H1 (cell line): Measurements from ENCODE around the gene SLC5A10. TPM values are rescaled to one million over a fixed set of nuclear protein-coding genes. Genes with fewer than 3 reads are reported as not detected.

Experiments
- CTCF ChIA-PET: fragments of 300-600 bp; sonication (Branson Sonifier 250); formaldehyde crosslinking; loops from one replicate; lab custom pipeline; 2021; ENCODE audit not compliant: partially characterized antibody; lab: Charles Lee
- POLR2A ChIA-PET: fragments of 300-600 bp; sonication (Branson Sonifier 250); formaldehyde crosslinking; loops from one replicate; lab custom pipeline; 2021; ENCODE audit warnings: inconsistent platforms; ENCODE audit not compliant: partially characterized antibody; lab: Charles Lee
- DNase-seq, 2 experiments: peaks; one replicate each; pipeline versions ENCODE4 v3.0.0 to v3.0.0-alpha.2; 2010 to 2022; ENCODE audit warnings: low spot score in 2 of 2, low read depth in 1 of 2, mixed read lengths in 1 of 2
- FAIRE-seq: peaks from 2 replicates; lab custom pipeline; 2011; peaks lifted over from hg19 to GRCh38; lab: Jason Lieb, UNC
- H2AFZ ChIP-seq: 2 replicates; pipeline ENCODE4 v1.8.1; 2012; ENCODE audit warnings: low read length, inconsistent platforms
- H2AK5ac ChIP-seq: 2 replicates; pipeline ENCODE4 v1.6.1; 2013; ENCODE audit warnings: low read depth, low read length
- H2BK120ac ChIP-seq: replicated peaks from 2 replicates; pipeline ENCODE3; 2013; ENCODE audit warnings: low read depth, low read length, inconsistent platforms
- H2BK12ac ChIP-seq: 2 replicates; pipeline ENCODE4 v1.6.1; 2013; ENCODE audit warnings: low read depth, low read length
- H2BK15ac ChIP-seq: 2 replicates; pipeline ENCODE4 v1.6.1; 2013; ENCODE audit warnings: low read length
- H2BK20ac ChIP-seq: 2 replicates; pipeline ENCODE4 v1.6.1; 2013; ENCODE audit warnings: low read length
- H2BK5ac ChIP-seq: 2 replicates; pipeline ENCODE4 v1.6.1; 2013; ENCODE audit warnings: low read depth, low read length
- H3K14ac ChIP-seq: 2 replicates; pipeline ENCODE4 v1.6.1; 2013; ENCODE audit warnings: inconsistent platforms; ENCODE audit not compliant: insufficient read length
- H3K18ac ChIP-seq: 2 replicates; pipeline ENCODE4 v1.6.1; 2013; ENCODE audit warnings: low read length; ENCODE audit errors: extremely low read depth
- H3K23ac ChIP-seq: 2 replicates; pipeline ENCODE4 v1.6.1; 2013; ENCODE audit warnings: inconsistent platforms; ENCODE audit not compliant: insufficient read length
- H3K23me2 ChIP-seq: 2 replicates; pipeline ENCODE4 v1.6.1; 2013; ENCODE audit warnings: low read depth, low read length
- H3K27ac ChIP-seq: 2 replicates; pipeline ENCODE4 v1.6.1; 2011; ENCODE audit warnings: low read depth, low read length, inconsistent platforms
- H3K27me3 ChIP-seq, 4 experiments: replicated peaks in 1 of 4; 1 replicate in 1 of 4; 2 replicates in 3 of 4; pipeline versions ENCODE4 v1.6.1 to v1.8.1; 2011 to 2013; ENCODE audit warnings: low read length in 3 of 4, mild to moderate bottlenecking in 3 of 4, inconsistent platforms in 2 of 4, mixed read lengths in 2 of 4, moderate library complexity in 1 of 4; ENCODE audit not compliant: control insufficient read depth in 3 of 4, insufficient read depth in 3 of 4; ENCODE audit errors: extremely low read depth in 1 of 4
- H3K36me3 ChIP-seq, 4 experiments: 2 replicates each; pipeline versions ENCODE4 v1.6.1 to v1.8.1; 2011 to 2013; ENCODE audit warnings: mild to moderate bottlenecking in 4 of 4, low read length in 3 of 4, moderate library complexity in 2 of 4, control low read depth in 1 of 4, inconsistent platforms in 1 of 4; ENCODE audit not compliant: insufficient read depth in 4 of 4, control insufficient read depth in 2 of 4
- H3K4ac ChIP-seq: replicated peaks from 2 replicates; pipeline ENCODE3; 2013; ENCODE audit warnings: low read length, low read depth, mixed read lengths, inconsistent platforms; ENCODE audit not compliant: insufficient read length
- H3K4me1 ChIP-seq, 4 experiments: replicated peaks in 1 of 4; 1 replicate in 1 of 4; 2 replicates in 3 of 4; pipeline versions ENCODE4 v1.6.1 to v1.8.1; 2011 to 2013; ENCODE audit warnings: low read length in 3 of 4, inconsistent platforms in 2 of 4, mixed read lengths in 1 of 4; ENCODE audit not compliant: insufficient read depth in 4 of 4, control insufficient read depth in 3 of 4
- H3K4me2 ChIP-seq, 2 experiments: 2 replicates each; pipeline versions ENCODE4 v1.6.1 to v1.8.1; 2011 to 2013; ENCODE audit warnings: low read depth in 2 of 2, low read length in 2 of 2, control low read depth in 1 of 2, inconsistent platforms in 1 of 2, mild to moderate bottlenecking in 1 of 2; ENCODE audit not compliant: insufficient read depth in 1 of 2
- H3K4me3 ChIP-seq, 4 experiments: fragments of 200-600, 300-600 bp in 1 of 4; sonication (generic), shearing (Covaris generic), sonication (Bioruptor Twin) in 1 of 4; 2 replicates each; pipeline versions ENCODE4 v1.5.1 to v1.8.1; 2011 to 2016; ENCODE audit warnings: low read length in 4 of 4, low read depth in 3 of 4, control low read depth in 2 of 4, inconsistent platforms in 2 of 4, mild to moderate bottlenecking in 2 of 4, mixed read lengths in 1 of 4, moderate library complexity in 1 of 4; ENCODE audit not compliant: insufficient read depth in 2 of 4; ENCODE audit errors: extremely low read depth in 1 of 4
- H3K56ac ChIP-seq: replicated peaks from 2 replicates; pipeline ENCODE3; 2013; ENCODE audit warnings: low read depth, mild to moderate bottlenecking, mixed read lengths, low read length, inconsistent platforms; ENCODE audit not compliant: insufficient read length
- H3K79me1 ChIP-seq: 2 replicates; pipeline ENCODE4 v1.6.1; 2013; ENCODE audit warnings: low read depth, low read length, control low read depth
- H3K79me2 ChIP-seq, 2 experiments: 2 replicates each; pipeline versions ENCODE4 v1.6.1 to v1.8.1; 2012 to 2013; ENCODE audit warnings: low read length in 2 of 2, mild to moderate bottlenecking in 2 of 2, inconsistent platforms in 1 of 2; ENCODE audit not compliant: insufficient read depth in 2 of 2, control insufficient read depth in 1 of 2
- H3K9ac ChIP-seq, 4 experiments: replicated peaks in 1 of 4; 1 replicate in 1 of 4; 2 replicates in 3 of 4; pipeline versions ENCODE4 v1.6.1 to v1.8.1; 2011 to 2013; ENCODE audit warnings: low read depth in 3 of 4, low read length in 3 of 4, control low read depth in 2 of 4, mild to moderate bottlenecking in 2 of 4, moderate library complexity in 2 of 4, inconsistent platforms in 1 of 4; ENCODE audit errors: extremely low read depth in 1 of 4
- H3K9me3 ChIP-seq, 2 experiments: 2 replicates each; pipeline versions ENCODE4 v1.6.1 to v1.8.1; 2012 to 2013; ENCODE audit warnings: mild to moderate bottlenecking in 2 of 2, moderate library complexity in 2 of 2, control low read depth in 1 of 2, inconsistent platforms in 1 of 2, low read depth in 1 of 2, low read length in 1 of 2, mixed read lengths in 1 of 2; ENCODE audit not compliant: insufficient read depth in 2 of 2
- H4K20me1 ChIP-seq, 2 experiments: replicated peaks in 1 of 2; 2 replicates each; pipeline versions ENCODE3 to v1.8.1; 2011 to 2013; ENCODE audit warnings: inconsistent platforms in 2 of 2, low read length in 2 of 2, mild to moderate bottlenecking in 1 of 2; ENCODE audit not compliant: insufficient read depth in 2 of 2, control insufficient read depth in 1 of 2
- H4K5ac ChIP-seq: 2 replicates; pipeline ENCODE4 v1.6.1; 2013; ENCODE audit warnings: low read length, low read depth, mixed read lengths, inconsistent platforms; ENCODE audit not compliant: insufficient read length
- H4K8ac ChIP-seq: 2 replicates; pipeline ENCODE4 v1.8.0; 2013; ENCODE audit warnings: mild to moderate bottlenecking, moderate library complexity, low read length, inconsistent platforms; ENCODE audit not compliant: insufficient read depth; ENCODE audit errors: extremely low read depth
- H4K91ac ChIP-seq: replicated peaks from 2 replicates; pipeline ENCODE3; 2013; ENCODE audit warnings: low read length, mixed read lengths, inconsistent platforms; ENCODE audit not compliant: insufficient read length
- ATF3 ChIP-seq: IDR thresholded peaks from 2 replicates; pipeline ENCODE4 v1.6.1; 2011; ENCODE audit warnings: low read depth, mild to moderate bottlenecking, low read length; ENCODE audit not compliant: insufficient read depth
- BCL11A ChIP-seq, 2 experiments: IDR thresholded peaks; one replicate each; pipeline ENCODE4 v1.6.1; 2011; ENCODE audit warnings: low read depth in 2 of 2, low read length in 2 of 2, mild to moderate bottlenecking in 2 of 2
- CHD1 ChIP-seq: IDR thresholded peaks from 2 replicates; pipeline ENCODE4 v1.6.1; 2012; ENCODE audit warnings: low read depth, low read length, improper control_type of control experiment
- CHD2 ChIP-seq: IDR thresholded peaks from 2 replicates; pipeline ENCODE4 v1.6.1; 2012; ENCODE audit warnings: low read length, improper control_type of control experiment
- GABPA ChIP-seq: IDR thresholded peaks from 2 replicates; pipeline ENCODE4 v1.6.1; 2011; ENCODE audit warnings: mild to moderate bottlenecking, low read length, moderate library complexity, borderline replicate concordance; ENCODE audit not compliant: insufficient read depth
- HDAC2 ChIP-seq, 2 experiments: fragments of 300-600 bp in 1 of 2; sonication (generic) in 1 of 2; IDR thresholded peaks; 2 replicates each; pipeline ENCODE4 v1.6.1; 2011 to 2012; ENCODE audit warnings: low read depth in 2 of 2, low read length in 2 of 2, mild to moderate bottlenecking in 2 of 2, moderate library complexity in 2 of 2, borderline replicate concordance in 1 of 2, inconsistent platforms in 1 of 2
- KDM5A ChIP-seq: fragments of 200-600 bp; IDR thresholded peaks from 2 replicates; pipeline ENCODE4 v1.7.1; 2012; ENCODE audit warnings: mild to moderate bottlenecking, low read length, inconsistent platforms, mixed read lengths
- NANOG ChIP-seq: IDR thresholded peaks from 2 replicates; pipeline ENCODE4 v1.6.1; 2011; ENCODE audit warnings: low read length, low read depth, mild to moderate bottlenecking, inconsistent platforms; ENCODE audit not compliant: insufficient read depth, poor library complexity, severe bottlenecking
- POLR2A ChIP-seq, 2 experiments: IDR thresholded peaks; 1 replicate in 1 of 2; 2 replicates in 1 of 2; pipeline ENCODE4 v1.6.1; 2011; ENCODE audit warnings: low read depth in 2 of 2, low read length in 2 of 2, mild to moderate bottlenecking in 2 of 2; ENCODE audit errors: control extremely low read depth in 1 of 2
- RAD21 ChIP-seq, 2 experiments: IDR thresholded peaks in 1 of 2; conservative IDR thresholded peaks in 1 of 2; 2 replicates each; pipeline ENCODE4 v1.6.1; 2011; ENCODE audit warnings: low read depth in 2 of 2, low read length in 2 of 2, improper control_type of control experiment in 1 of 2, inconsistent platforms in 1 of 2, mild to moderate bottlenecking in 1 of 2, moderate library complexity in 1 of 2
- SIX5 ChIP-seq: IDR thresholded peaks from 2 replicates; pipeline ENCODE4 v1.6.1; 2011; ENCODE audit warnings: mild to moderate bottlenecking, low read depth, low read length
- SP2 ChIP-seq: IDR thresholded peaks from 2 replicates; pipeline ENCODE4 v1.6.1; 2012; ENCODE audit warnings: mild to moderate bottlenecking, low read length, inconsistent platforms
- SUZ12 ChIP-seq: fragments of 200-600 bp; sonication (generic); IDR thresholded peaks from 2 replicates; pipeline ENCODE4 v1.6.1; 2012; ENCODE audit warnings: mild to moderate bottlenecking, inconsistent platforms, low read length, moderate library complexity, mixed read lengths
- WGBS, 2 experiments: shearing (Covaris generic) in 1 of 2; methylation state at CpG; one replicate each; pipeline versions ENCODE4 v1.1.6 to v1.1.7; 2013 to 2015; ENCODE audit warnings: low lambda C conversion rate in 2 of 2, mixed read lengths in 2 of 2, inconsistent platforms in 1 of 2, low coverage in 1 of 2, missing lambda C conversion rate in 1 of 2; ENCODE audit not compliant: insufficient replicate concordance in 2 of 2, insufficient coverage in 1 of 2, insufficient read length in 1 of 2; ENCODE audit errors: extremely low coverage in 1 of 2, missing lambda C conversion rate in 1 of 2; 5-methylcytosine and 5-hydroxymethylcytosine counted together
- polyA plus RNA-seq, 7 experiments: library from polyadenylated mRNA; depleted of rRNA in 3 of 7; stranded (reverse) in 5 of 7; unstranded in 2 of 7; fragments of >200 nt in 5 of 7; fragments of 200-250 nt in 2 of 7; gene quantifications; 1 replicate in 5 of 7; 2 replicates in 1 of 7; 4 replicates in 1 of 7; pipeline versions ENCODE4 v1.2.1 to v1.2.3, GENCODE V29; 2011 to 2013; ENCODE audit warnings: missing spikeins in 2 of 7, mixed read lengths in 2 of 7
- total RNA-seq: library from RNA; stranded (reverse); fragmentation: NEBNext Ultra II Directional; extraction: Animal tissue kit (Norgen Biotek cat#: 25700); gene quantifications from 2 replicates; pipeline ENCODE4 v1.2.1, GENCODE V29; 2021

The SLC5A10 gene
- total and polyA plus RNA-seq, 2 of the 8 experiments (the other 6 are each of a cell fraction or from before 2014, with no cell fraction given), result 0.05 to 0.11 TPM

- no peak overlapping the region for H3K18ac ChIP-seq
- no peak overlapping the region for H2BK20ac ChIP-seq
- ChIA-PET CTCF (no interaction called here), POLR2A (no interaction called here)
- H3K4ac ChIP-seq, result no peak overlapping the region
- no peak overlapping the region for H2BK5ac ChIP-seq
- no peaks in the 10 kb centered on the region for H3K9me3 ChIP-seq
- H2BK15ac ChIP-seq, result no peak overlapping the region
- H3K9ac ChIP-seq, result no peak overlapping the region
- H2BK120ac ChIP-seq, result no peak overlapping the region
- H3K4me2 ChIP-seq, result no peak overlapping the region
- no peak for FAIRE-seq
- H3K4me3 ChIP-seq, result no peak overlapping the region
- no peak overlapping the region for H3K14ac ChIP-seq
- no peak for DNase-seq
- peaks cover 0 to 7% of the 10 kb centered on the region in 2 experiments; a peak in 1 of 4 replicates for H3K79me2 ChIP-seq
- peaks cover 3% of the 10 kb centered on the region; the same call in 1 of the 2 replicates for H3K79me1 ChIP-seq
- H3K23ac ChIP-seq, result no peak overlapping the region
- H3K27ac ChIP-seq, result no peak overlapping the region
- H4K5ac ChIP-seq, result no peak overlapping the region
- H4K20me1 ChIP-seq, result no peaks in the 10 kb centered on the region
- no peaks in the 10 kb centered on the region; the same call in 1 of the 2 replicates for H3K23me2 ChIP-seq
- H4K8ac ChIP-seq, result no peak overlapping the region
- no peak overlapping the region for H2AFZ ChIP-seq
- H2BK12ac ChIP-seq, result no peak overlapping the region
- 93% methylated on average over 4 of the region's 4 CpGs; no CpG with 5 or more reads in 1 of the 2 experiments for WGBS, 2 experiments
- H2AK5ac ChIP-seq, result no peak overlapping the region
- H3K27me3 ChIP-seq, result no peaks in the 10 kb centered on the region
- H4K91ac ChIP-seq, result no peak overlapping the region
- H3K36me3 ChIP-seq, result peaks cover 3 to 11% (median 6%) of the 10 kb centered on the region in 4 experiments; a peak in 6 of 8 replicates
- no peaks in the 10 kb centered on the region for H3K4me1 ChIP-seq
- H3K56ac ChIP-seq, result no peak overlapping the region
- TF ChIP-seq POLR2A (IDR thresholded peaks at IDR 0.05; ENCODE audit: control extremely low read depth in 1 of 2, low read depth in 2 of 2, low read length in 2 of 2) (no peak), SUZ12 (no peak), NANOG (no peak), CHD2 (no peak), RAD21 (IDR thresholded peaks at IDR 0.05 in 1 of 2, conservative IDR thresholded peaks at IDR 0.05 in 1 of 2; ENCODE audit: low read depth in 2 of 2, low read length in 2 of 2) (no peak), HDAC2 (IDR thresholded peaks at IDR 0.05; ENCODE audit: borderline replicate concordance in 1 of 2, low read depth in 2 of 2, low read length in 2 of 2) (no peak), SIX5 (no peak), KDM5A (no peak), GABPA (no peak), BCL11A (IDR thresholded peaks at IDR 0.05; ENCODE audit: low read depth in 2 of 2, low read length in 2 of 2) (no peak), SP2 (no peak), ATF3 (no peak), CHD1 (no peak)
These were observed 30.0 kb upstream of the SLC5A10 start for GRCh38 chr17:18921912-18922451.
